K562 (cell line): ENCODE data around the gene E2F3. TPM values are rescaled to one million over a fixed set of nuclear protein-coding genes. Genes with fewer than 3 reads are reported as not detected.

Experiments used
- ARID1B ChIP-seq: fragments of 450-650 bp; IDR thresholded peaks from 2 replicates; pipeline ENCODE4 v1.6.1; 2016; ENCODE audit warnings: antibody characterized with exemption, mild to moderate bottlenecking, inconsistent platforms
- CREB1 ChIP-seq, 2 experiments: sonication (generic) in 1 of 2; formaldehyde crosslinking in 1 of 2; IDR thresholded peaks; 2 replicates each; pipeline versions ENCODE4 v1.6.1 to v1.8.0; 2012 to 2022; ENCODE audit warnings: inconsistent platforms in 1 of 2, mild to moderate bottlenecking in 1 of 2, missing genetic modification reagents in 1 of 2, moderate library complexity in 1 of 2
- CSDE1 ChIP-seq, 2 experiments: fragments of 450-650 bp; IDR thresholded peaks; 2 replicates each; pipeline ENCODE4 v1.6.1; 2016; ENCODE audit warnings: mild to moderate bottlenecking in 1 of 2
- EP400 ChIP-seq: fragments of 450-650 bp; IDR thresholded peaks from 2 replicates; pipeline ENCODE4 v1.6.1; 2017; ENCODE audit warnings: antibody characterized with exemption, mild to moderate bottlenecking, moderate library complexity
- ERF ChIP-seq: fragments of 450-650 bp; formaldehyde crosslinking; IDR thresholded peaks from 2 replicates; pipeline ENCODE4 v1.4.0; 2020; ENCODE audit warnings: mild to moderate bottlenecking, mixed read lengths
- GABPB2 ChIP-seq: fragments of 250-450 bp; sonication (Bioruptor Pico); conservative IDR thresholded peaks from 2 replicates; pipeline ENCODE4 v1.5.1; 2021; ENCODE audit warnings: mild to moderate bottlenecking
- NFXL1 ChIP-seq: fragments of 450-650 bp; formaldehyde crosslinking; IDR thresholded peaks from 2 replicates; pipeline ENCODE4 v1.4.0; 2021; ENCODE audit warnings: mild to moderate bottlenecking
- NR2C1 ChIP-seq, 2 experiments: fragments of 450-650 bp; IDR thresholded peaks; 2 replicates each; pipeline ENCODE4 v1.6.1; 2017; ENCODE audit warnings: mild to moderate bottlenecking in 2 of 2, antibody characterized with exemption in 1 of 2, inconsistent platforms in 1 of 2, missing compliant biosample characterization in 1 of 2, missing genetic modification characterization in 1 of 2
- PHF20 ChIP-seq: fragments of 450-650 bp; IDR thresholded peaks from 2 replicates; pipeline ENCODE4 v1.6.1; 2018; ENCODE audit not compliant: partially characterized antibody
- POLR2G ChIP-seq: fragments of 200-400 bp; formaldehyde crosslinking; IDR thresholded peaks from 2 replicates; pipeline ENCODE4 v1.6.1; 2017; ENCODE audit warnings: low read depth, mild to moderate bottlenecking, antibody characterized with exemption, low read length, moderate library complexity
- RBM39 ChIP-seq: fragments of 200-400 bp; formaldehyde crosslinking; optimal IDR thresholded peaks from 2 replicates; pipeline ENCODE3; 2018; ENCODE audit warnings: low read depth, low read length
- SAFB ChIP-seq: fragments of 200-400 bp; formaldehyde crosslinking; IDR thresholded peaks from 2 replicates; pipeline ENCODE4 v1.6.1; 2017; ENCODE audit warnings: low read depth, low read length, borderline replicate concordance
- SPI1 ChIP-seq: IDR thresholded peaks from 2 replicates; pipeline ENCODE4 v1.6.1; 2011; ENCODE audit warnings: low read depth, low read length, control low read depth, borderline replicate concordance
- TCFL5 ChIP-seq: fragments of 250-450 bp; sonication (Bioruptor Pico); conservative IDR thresholded peaks from 2 replicates; pipeline ENCODE4 v1.6.1; 2021; ENCODE audit warnings: mild to moderate bottlenecking, moderate library complexity, matching md5 sums
- TEAD4 ChIP-seq, 2 experiments: sonication (generic) in 1 of 2; formaldehyde crosslinking in 1 of 2; IDR thresholded peaks; 2 replicates each; pipeline versions ENCODE4 v1.6.1 to v1.8.0; 2012 to 2022; ENCODE audit warnings: borderline replicate concordance in 1 of 2, inconsistent platforms in 1 of 2, low read length in 1 of 2, mild to moderate bottlenecking in 1 of 2, missing genetic modification reagents in 1 of 2
- ZC3H11A ChIP-seq: IDR thresholded peaks from 2 replicates; pipeline ENCODE4 v1.6.1; 2012; ENCODE audit warnings: low read depth, low read length, improper control_type of control experiment
- ZNF408 ChIP-seq: fragments of 250-450 bp; sonication (Bioruptor Pico); IDR thresholded peaks from 2 replicates; pipeline ENCODE4 v1.4.0; 2020; ENCODE audit warnings: low read depth, mild to moderate bottlenecking, moderate library complexity
- ZSCAN29 ChIP-seq: fragments of 450-650 bp; IDR thresholded peaks from 2 replicates; pipeline ENCODE4 v1.6.1; 2017
- polyA plus RNA-seq, 8 experiments: library from polyadenylated mRNA; depleted of rRNA in 4 of 8; stranded (reverse) in 5 of 8; unstranded in 3 of 8; fragments of >200 nt; fragmentation: Nextera tagmentation in 2 of 8; fragmentation: Illumina TruSeq in 1 of 8; extraction: Ambion mirVana in 2 of 8; extraction: Trizol in 1 of 8; gene quantifications; 2 replicates each; pipeline versions ENCODE4 v1.2.1 to v1.2.3, GENCODE V29; 2011 to 2014; ENCODE audit warnings: inconsistent platforms in 1 of 8, missing spikeins in 1 of 8
- total RNA-seq, 7 experiments: library from RNA; depleted of rRNA in 6 of 7; stranded (reverse); fragments of >200 nt in 6 of 7; fragmentation: Illumina TruSeq in 2 of 7; extraction: Trizol in 2 of 7; gene quantifications; 2 replicates each; pipeline versions ENCODE4 v1.2.1 to v1.2.3, GENCODE V29; 2011 to 2021; ENCODE audit warnings: low replicate concordance in 1 of 7
- TF ChIP-seq, protein P1 (sequence below), 2 experiments: fragments of 450-650 bp; conservative IDR thresholded peaks; 2 replicates each; pipeline ENCODE4 v1.6.1; 2017; ENCODE audit warnings: mild to moderate bottlenecking in 2 of 2, moderate library complexity in 2 of 2
- TF ChIP-seq, protein P2 (sequence below): fragments of 450-650 bp; IDR thresholded peaks from 2 replicates; pipeline ENCODE4 v1.6.1; 2017; ENCODE audit warnings: antibody characterized with exemption, mild to moderate bottlenecking
- TF ChIP-seq, protein P3 (sequence below): sonication (generic); formaldehyde crosslinking; IDR thresholded peaks from 2 replicates; pipeline ENCODE4 v1.4.0; 2020; ENCODE audit warnings: mild to moderate bottlenecking, missing genetic modification reagents

The E2F3 gene
- total and polyA plus RNA-seq, 9 of the 15 experiments (the other 6 are each of a cell fraction or from before 2014, with no cell fraction given), result 11.1 to 44.7 (median 27.2) TPM

DNA sequence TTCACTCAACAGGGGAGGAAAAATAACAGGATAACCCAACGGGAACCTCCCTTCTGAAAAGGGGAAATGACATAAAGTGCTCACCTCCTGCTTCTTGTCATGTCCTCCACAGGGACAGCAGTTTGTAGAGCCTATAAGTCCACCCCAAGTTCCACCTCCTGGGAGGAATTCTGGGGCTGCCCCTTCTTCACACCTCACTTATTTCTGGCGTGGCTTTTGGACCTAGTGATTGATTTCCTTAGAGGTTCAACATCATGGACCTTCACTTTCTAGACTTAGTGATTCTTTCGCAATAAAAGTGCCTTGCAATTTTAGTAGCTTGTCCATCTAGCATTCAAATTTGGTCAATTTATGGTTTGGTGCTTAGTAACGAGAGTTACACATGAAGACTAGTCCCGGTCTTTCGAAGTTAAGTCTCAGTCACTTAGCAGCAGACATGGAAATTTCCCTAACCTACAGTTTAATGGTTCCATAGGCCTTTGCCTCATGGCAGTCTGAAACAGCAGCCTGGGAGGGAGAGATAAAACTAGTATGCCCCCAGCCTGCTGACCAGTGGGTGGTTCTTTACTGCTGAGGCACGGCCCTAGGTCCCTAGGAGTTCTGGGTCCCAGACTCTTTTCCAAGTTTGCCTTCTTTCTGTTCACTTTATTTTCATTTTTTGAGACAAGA, 73.3 kb downstream of the E2F3 start (continued):
- peak; percentile 26; the same call in 1 of the 2 replicates for TF ChIP-seq TEAD4 (IDR thresholded peaks at IDR 0.05; ENCODE audit: low read length)
- TF ChIP-seq TEAD4 (CRISPR knock-in tag; IDR thresholded peaks at IDR 0.05; ENCODE audit: borderline replicate concordance), result no peak
- TF ChIP-seq CSDE1 (IDR thresholded peaks at IDR 0.05), result 0 out of 4 replicates have a peak, but pooled peaks of 1 of the 2 experiments have one; percentile 51
- TF ChIP-seq NFXL1 (CRISPR knock-in tag), result no peak
- no peak for TF ChIP-seq PHF20
- TF ChIP-seq ARID1B, result peak; percentile 76
- TF ChIP-seq SPI1, result peak; percentile 87
- no peak for TF ChIP-seq TCFL5 (CRISPR knock-in tag)
- TF ChIP-seq GABPB2 (CRISPR knock-in tag), result no peak
- no peak for TF ChIP-seq ZSCAN29
- no peak for TF ChIP-seq ZC3H11A
- no peak for TF ChIP-seq CREB1 (IDR thresholded peaks at IDR 0.05)
- no peak for TF ChIP-seq CREB1 (CRISPR knock-in tag; IDR thresholded peaks at IDR 0.05)
- TF ChIP-seq EP400, result 0 out of 2 replicates have a peak, but pooled peaks have one; percentile 18
- no peak for TF ChIP-seq ERF (CRISPR knock-in tag)
- TF ChIP-seq, protein P1, sequence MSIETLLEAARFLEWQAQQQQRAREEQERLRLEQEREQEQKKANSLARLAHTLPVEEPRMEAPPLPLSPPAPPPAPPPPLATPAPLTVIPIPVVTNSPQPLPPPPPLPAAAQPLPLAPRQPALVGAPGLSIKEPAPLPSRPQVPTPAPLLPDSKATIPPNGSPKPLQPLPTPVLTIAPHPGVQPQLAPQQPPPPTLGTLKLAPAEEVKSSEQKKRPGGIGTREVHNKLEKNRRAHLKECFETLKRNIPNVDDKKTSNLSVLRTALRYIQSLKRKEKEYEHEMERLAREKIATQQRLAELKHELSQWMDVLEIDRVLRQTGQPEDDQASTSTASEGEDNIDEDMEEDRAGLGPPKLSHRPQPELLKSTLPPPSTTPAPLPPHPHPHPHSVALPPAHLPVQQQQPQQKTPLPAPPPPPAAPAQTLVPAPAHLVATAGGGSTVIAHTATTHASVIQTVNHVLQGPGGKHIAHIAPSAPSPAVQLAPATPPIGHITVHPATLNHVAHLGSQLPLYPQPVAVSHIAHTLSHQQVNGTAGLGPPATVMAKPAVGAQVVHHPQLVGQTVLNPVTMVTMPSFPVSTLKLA (conservative IDR thresholded peaks at IDR 0.05), result 0 out of 4 replicates have a peak, but pooled peaks of 1 of the 2 experiments have one; percentile 29
- TF ChIP-seq POLR2G, result no peak
- no peak for TF ChIP-seq RBM39
- TF ChIP-seq SAFB, result no peak
- TF ChIP-seq ZNF408 (CRISPR knock-in tag), result no peak
- TF ChIP-seq, protein P2, sequence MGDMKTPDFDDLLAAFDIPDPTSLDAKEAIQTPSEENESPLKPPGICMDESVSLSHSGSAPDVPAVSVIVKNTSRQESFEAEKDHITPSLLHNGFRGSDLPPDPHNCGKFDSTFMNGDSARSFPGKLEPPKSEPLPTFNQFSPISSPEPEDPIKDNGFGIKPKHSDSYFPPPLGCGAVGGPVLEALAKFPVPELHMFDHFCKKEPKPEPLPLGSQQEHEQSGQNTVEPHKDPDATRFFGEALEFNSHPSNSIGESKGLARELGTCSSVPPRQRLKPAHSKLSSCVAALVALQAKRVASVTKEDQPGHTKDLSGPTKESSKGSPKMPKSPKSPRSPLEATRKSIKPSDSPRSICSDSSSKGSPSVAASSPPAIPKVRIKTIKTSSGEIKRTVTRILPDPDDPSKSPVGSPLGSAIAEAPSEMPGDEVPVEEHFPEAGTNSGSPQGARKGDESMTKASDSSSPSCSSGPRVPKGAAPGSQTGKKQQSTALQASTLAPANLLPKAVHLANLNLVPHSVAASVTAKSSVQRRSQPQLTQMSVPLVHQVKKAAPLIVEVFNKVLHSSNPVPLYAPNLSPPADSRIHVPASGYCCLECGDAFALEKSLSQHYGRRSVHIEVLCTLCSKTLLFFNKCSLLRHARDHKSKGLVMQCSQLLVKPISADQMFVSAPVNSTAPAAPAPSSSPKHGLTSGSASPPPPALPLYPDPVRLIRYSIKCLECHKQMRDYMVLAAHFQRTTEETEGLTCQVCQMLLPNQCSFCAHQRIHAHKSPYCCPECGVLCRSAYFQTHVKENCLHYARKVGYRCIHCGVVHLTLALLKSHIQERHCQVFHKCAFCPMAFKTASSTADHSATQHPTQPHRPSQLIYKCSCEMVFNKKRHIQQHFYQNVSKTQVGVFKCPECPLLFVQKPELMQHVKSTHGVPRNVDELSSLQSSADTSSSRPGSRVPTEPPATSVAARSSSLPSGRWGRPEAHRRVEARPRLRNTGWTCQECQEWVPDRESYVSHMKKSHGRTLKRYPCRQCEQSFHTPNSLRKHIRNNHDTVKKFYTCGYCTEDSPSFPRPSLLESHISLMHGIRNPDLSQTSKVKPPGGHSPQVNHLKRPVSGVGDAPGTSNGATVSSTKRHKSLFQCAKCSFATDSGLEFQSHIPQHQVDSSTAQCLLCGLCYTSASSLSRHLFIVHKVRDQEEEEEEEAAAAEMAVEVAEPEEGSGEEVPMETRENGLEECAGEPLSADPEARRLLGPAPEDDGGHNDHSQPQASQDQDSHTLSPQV, result peak; percentile 92
- TF ChIP-seq, protein P3, sequence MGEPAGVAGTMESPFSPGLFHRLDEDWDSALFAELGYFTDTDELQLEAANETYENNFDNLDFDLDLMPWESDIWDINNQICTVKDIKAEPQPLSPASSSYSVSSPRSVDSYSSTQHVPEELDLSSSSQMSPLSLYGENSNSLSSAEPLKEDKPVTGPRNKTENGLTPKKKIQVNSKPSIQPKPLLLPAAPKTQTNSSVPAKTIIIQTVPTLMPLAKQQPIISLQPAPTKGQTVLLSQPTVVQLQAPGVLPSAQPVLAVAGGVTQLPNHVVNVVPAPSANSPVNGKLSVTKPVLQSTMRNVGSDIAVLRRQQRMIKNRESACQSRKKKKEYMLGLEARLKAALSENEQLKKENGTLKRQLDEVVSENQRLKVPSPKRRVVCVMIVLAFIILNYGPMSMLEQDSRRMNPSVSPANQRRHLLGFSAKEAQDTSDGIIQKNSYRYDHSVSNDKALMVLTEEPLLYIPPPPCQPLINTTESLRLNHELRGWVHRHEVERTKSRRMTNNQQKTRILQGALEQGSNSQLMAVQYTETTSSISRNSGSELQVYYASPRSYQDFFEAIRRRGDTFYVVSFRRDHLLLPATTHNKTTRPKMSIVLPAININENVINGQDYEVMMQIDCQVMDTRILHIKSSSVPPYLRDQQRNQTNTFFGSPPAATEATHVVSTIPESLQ (CRISPR knock-in tag), result no peak
- 0 out of 2 replicates have a peak, but pooled peaks have one; percentile 34 for TF ChIP-seq NR2C1 (IDR thresholded peaks at IDR 0.05)
- no peak for TF ChIP-seq NR2C1 (tag; IDR thresholded peaks at IDR 0.05)
